Lower leg skin (tissue), 4 donors: ENCODE measurements around the gene OSTN. TPM values are rescaled to one million over a fixed set of nuclear protein-coding genes. Genes with fewer than 3 reads are reported as not detected.

ENCODE experiments used
- DNase-seq, 2 donors: peaks; one replicate each; pipeline ENCODE4 v3.0.0-alpha.2; 2019; ENCODE audit warnings: low spot score in 2 of 2
- H3K4me3 ChIP-seq: fragments of 200-600 bp; sonication (generic); 2 replicates; pipeline ENCODE4 v1.5.1; 2017; ENCODE audit warnings: mild to moderate bottlenecking, low read depth; ENCODE audit not compliant: poor library complexity, severe bottlenecking
- CTCF ChIP-seq, 3 donors: fragments of 450-650 bp; IDR thresholded peaks; one replicate each; pipeline ENCODE4 v1.5.1; 2016; ENCODE audit warnings: antibody characterized with exemption in 3 of 3, mild to moderate bottlenecking in 3 of 3, moderate library complexity in 2 of 3
- POLR2A ChIP-seq, 2 donors: fragments of 450-650 bp; IDR thresholded peaks; one replicate each; pipeline ENCODE4 v1.6.1; 2016 to 2017; ENCODE audit warnings: antibody characterized with exemption in 2 of 2, mild to moderate bottlenecking in 1 of 2, moderate library complexity in 1 of 2
- WGBS, 2 donors: methylation state at CpG; one replicate each; pipeline ENCODE4 v1.1.5; 2018; 5-methylcytosine and 5-hydroxymethylcytosine counted together
- intact Hi-C: fragments of 100-400 bp; cut with DNase I; formaldehyde crosslinking; loops from one replicate; pipeline ENCODE4 v1.15.0; 2023; ENCODE audit warnings: low total_unique reads
- total RNA-seq, 4 donors: library from RNA; depleted of rRNA; stranded (reverse); fragments of >200 nt; gene quantifications; one replicate each; pipeline ENCODE4 v1.1.0, GENCODE V29; 2016

Gene OSTN
- total RNA-seq, 4 donors from 2014 or later, result not detected

GRCh38 chr3:191236646-191237045 is 37.6 kb downstream of the OSTN start:
- WGBS, 2 donors, result 74 to 75% methylated on average over 3 of the region's 3 CpGs
- TF ChIP-seq POLR2A (IDR thresholded peaks at IDR 0.05) (no peak), CTCF (IDR thresholded peaks at IDR 0.05) (no peak)
- DNase-seq, result no peak
- intact Hi-C loops, result no loop called here
- H3K4me3 ChIP-seq, result no peak overlapping the region

GRCh38 chr3:191237047-191237882 is 38.2 kb downstream of the OSTN start:
- intact Hi-C loops, result no loop called here
- no peak for TF ChIP-seq CTCF (IDR thresholded peaks at IDR 0.05)
- no peak for TF ChIP-seq POLR2A (IDR thresholded peaks at IDR 0.05)
- H3K4me3 ChIP-seq, result no peak overlapping the region
- WGBS, 2 donors, result 79 to 87% methylated on average over 5 of the region's 5 CpGs
- DNase-seq, result no peak

GRCh38 chr3:191238321-191238817 is 39.3 kb downstream of the OSTN start:
- DNase-seq, result no peak
- no peak overlapping the region for H3K4me3 ChIP-seq
- TF ChIP-seq POLR2A (IDR thresholded peaks at IDR 0.05), result no peak
- no peak for TF ChIP-seq CTCF (IDR thresholded peaks at IDR 0.05)
- intact Hi-C loops, result no loop called here
- WGBS, 2 donors, result 57 to 61% methylated on average over 4 of the region's 4 CpGs

GRCh38 chr3:191239407-191240031 is 40.5 kb downstream of the OSTN start:
- 44 to 49% methylated on average over 1 of the region's 1 CpG for WGBS, 2 donors
- no peak for DNase-seq
- intact Hi-C loops, result no loop called here
- no peak for TF ChIP-seq CTCF (IDR thresholded peaks at IDR 0.05)
- no peak for TF ChIP-seq POLR2A (IDR thresholded peaks at IDR 0.05)
- no peak overlapping the region for H3K4me3 ChIP-seq

- 74 to 80% methylated on average over 5 of the region's 5 CpGs for WGBS, 2 donors
- TF ChIP-seq CTCF (IDR thresholded peaks at IDR 0.05), result no peak
- no peak for TF ChIP-seq POLR2A (IDR thresholded peaks at IDR 0.05)
- intact Hi-C loops, result no loop called here
- H3K4me3 ChIP-seq, result no peak overlapping the region
- DNase-seq, result no peak
Measured at GRCh38 chr3:191240486-191240885, 41.4 kb downstream of the OSTN start.
